GM23338 (cell line): ENCODE results near the gene PRKX.

Source experiments
- CREB1 ChIP-seq: fragments of 250-450 bp; sonication (Bioruptor Pico); IDR thresholded peaks from 2 replicates; pipeline ENCODE4 v1.5.0; 2020; ENCODE audit warnings: low read depth, mild to moderate bottlenecking, moderate library complexity
- EZH2 ChIP-seq: fragments of 200-600 bp; sonication (generic); IDR thresholded peaks from one replicate; pipeline ENCODE4 v1.8.0; 2017; ENCODE audit warnings: antibody characterized with exemption, mild to moderate bottlenecking, low read depth; ENCODE audit not compliant: unreplicated experiment
- EZH2phosphoT487 ChIP-seq: fragments of 200-600 bp; sonication (generic); IDR thresholded peaks from one replicate; pipeline ENCODE4 v1.8.1; 2018; ENCODE audit warnings: antibody characterized with exemption; ENCODE audit not compliant: unreplicated experiment
- POLR2AphosphoS5 ChIP-seq: IDR thresholded peaks from 2 replicates; pipeline ENCODE4 v1.6.1; 2016; ENCODE audit warnings: antibody characterized with exemption, low read depth
- TF ChIP-seq, protein P1 (sequence below), 2 experiments: fragments of 200-600 bp in 1 of 2; sonication (generic) in 1 of 2; conservative IDR thresholded peaks; 2 replicates each; pipeline versions ENCODE4 v1.5.1 to v1.6.1; 2016 to 2017; ENCODE audit warnings: antibody characterized with exemption in 2 of 2, low read depth in 2 of 2, mild to moderate bottlenecking in 2 of 2, moderate library complexity in 1 of 2
- TF ChIP-seq, protein P2 (sequence below): IDR thresholded peaks from one replicate; pipeline ENCODE4 v1.6.1; 2018; ENCODE audit warnings: antibody characterized with exemption; ENCODE audit not compliant: unreplicated experiment
- TF ChIP-seq, protein P3 (sequence below): IDR thresholded peaks from 2 replicates; pipeline ENCODE4 v1.6.1; 2016; ENCODE audit warnings: antibody characterized with exemption

DNA sequence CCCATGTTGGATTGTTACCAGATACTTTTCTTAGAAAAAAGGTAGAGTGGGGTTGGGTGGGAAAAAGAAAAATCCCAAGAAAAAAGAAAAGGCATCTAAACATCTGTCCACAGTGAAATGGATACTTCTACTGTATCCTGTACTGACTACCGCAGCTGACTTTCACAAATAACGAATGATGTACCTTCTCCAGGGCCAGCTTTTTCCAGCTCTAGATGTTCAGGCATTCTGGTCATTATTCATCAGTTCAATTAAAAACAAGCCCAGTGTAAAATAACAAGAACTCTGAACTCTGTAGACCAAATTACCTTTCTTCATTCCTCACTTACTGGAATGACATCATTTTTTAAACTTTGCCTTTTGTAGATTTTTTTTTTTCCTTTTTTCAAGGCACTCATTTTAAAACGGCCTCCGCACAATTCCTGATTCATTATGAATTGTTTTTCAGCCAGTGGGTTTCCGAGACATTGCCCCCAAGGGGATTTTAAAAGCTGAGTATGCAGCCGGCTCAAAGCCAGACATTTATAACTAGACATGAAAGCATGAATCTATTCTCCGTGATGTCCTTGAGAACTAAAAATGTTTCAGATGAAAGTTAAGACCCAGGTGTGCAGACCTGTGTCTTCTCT lies 113.5 kb downstream of the PRKX start:
- TF ChIP-seq, protein P1, sequence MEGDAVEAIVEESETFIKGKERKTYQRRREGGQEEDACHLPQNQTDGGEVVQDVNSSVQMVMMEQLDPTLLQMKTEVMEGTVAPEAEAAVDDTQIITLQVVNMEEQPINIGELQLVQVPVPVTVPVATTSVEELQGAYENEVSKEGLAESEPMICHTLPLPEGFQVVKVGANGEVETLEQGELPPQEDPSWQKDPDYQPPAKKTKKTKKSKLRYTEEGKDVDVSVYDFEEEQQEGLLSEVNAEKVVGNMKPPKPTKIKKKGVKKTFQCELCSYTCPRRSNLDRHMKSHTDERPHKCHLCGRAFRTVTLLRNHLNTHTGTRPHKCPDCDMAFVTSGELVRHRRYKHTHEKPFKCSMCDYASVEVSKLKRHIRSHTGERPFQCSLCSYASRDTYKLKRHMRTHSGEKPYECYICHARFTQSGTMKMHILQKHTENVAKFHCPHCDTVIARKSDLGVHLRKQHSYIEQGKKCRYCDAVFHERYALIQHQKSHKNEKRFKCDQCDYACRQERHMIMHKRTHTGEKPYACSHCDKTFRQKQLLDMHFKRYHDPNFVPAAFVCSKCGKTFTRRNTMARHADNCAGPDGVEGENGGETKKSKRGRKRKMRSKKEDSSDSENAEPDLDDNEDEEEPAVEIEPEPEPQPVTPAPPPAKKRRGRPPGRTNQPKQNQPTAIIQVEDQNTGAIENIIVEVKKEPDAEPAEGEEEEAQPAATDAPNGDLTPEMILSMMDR (conservative IDR thresholded peaks at IDR 0.05; ENCODE audit: low read depth in 2 of 2): no peak
- TF ChIP-seq, protein P2, sequence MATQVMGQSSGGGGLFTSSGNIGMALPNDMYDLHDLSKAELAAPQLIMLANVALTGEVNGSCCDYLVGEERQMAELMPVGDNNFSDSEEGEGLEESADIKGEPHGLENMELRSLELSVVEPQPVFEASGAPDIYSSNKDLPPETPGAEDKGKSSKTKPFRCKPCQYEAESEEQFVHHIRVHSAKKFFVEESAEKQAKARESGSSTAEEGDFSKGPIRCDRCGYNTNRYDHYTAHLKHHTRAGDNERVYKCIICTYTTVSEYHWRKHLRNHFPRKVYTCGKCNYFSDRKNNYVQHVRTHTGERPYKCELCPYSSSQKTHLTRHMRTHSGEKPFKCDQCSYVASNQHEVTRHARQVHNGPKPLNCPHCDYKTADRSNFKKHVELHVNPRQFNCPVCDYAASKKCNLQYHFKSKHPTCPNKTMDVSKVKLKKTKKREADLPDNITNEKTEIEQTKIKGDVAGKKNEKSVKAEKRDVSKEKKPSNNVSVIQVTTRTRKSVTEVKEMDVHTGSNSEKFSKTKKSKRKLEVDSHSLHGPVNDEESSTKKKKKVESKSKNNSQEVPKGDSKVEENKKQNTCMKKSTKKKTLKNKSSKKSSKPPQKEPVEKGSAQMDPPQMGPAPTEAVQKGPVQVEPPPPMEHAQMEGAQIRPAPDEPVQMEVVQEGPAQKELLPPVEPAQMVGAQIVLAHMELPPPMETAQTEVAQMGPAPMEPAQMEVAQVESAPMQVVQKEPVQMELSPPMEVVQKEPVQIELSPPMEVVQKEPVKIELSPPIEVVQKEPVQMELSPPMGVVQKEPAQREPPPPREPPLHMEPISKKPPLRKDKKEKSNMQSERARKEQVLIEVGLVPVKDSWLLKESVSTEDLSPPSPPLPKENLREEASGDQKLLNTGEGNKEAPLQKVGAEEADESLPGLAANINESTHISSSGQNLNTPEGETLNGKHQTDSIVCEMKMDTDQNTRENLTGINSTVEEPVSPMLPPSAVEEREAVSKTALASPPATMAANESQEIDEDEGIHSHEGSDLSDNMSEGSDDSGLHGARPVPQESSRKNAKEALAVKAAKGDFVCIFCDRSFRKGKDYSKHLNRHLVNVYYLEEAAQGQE: no peak
- no peak for TF ChIP-seq EZH2
- TF ChIP-seq CREB1: no peak
- no peak for TF ChIP-seq POLR2AphosphoS5
- TF ChIP-seq, protein P3, sequence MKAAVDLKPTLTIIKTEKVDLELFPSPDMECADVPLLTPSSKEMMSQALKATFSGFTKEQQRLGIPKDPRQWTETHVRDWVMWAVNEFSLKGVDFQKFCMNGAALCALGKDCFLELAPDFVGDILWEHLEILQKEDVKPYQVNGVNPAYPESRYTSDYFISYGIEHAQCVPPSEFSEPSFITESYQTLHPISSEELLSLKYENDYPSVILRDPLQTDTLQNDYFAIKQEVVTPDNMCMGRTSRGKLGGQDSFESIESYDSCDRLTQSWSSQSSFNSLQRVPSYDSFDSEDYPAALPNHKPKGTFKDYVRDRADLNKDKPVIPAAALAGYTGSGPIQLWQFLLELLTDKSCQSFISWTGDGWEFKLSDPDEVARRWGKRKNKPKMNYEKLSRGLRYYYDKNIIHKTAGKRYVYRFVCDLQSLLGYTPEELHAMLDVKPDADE: no peak
- no peak for TF ChIP-seq EZH2phosphoT487
